Vagina (tissue), 2 donors: ENCODE measurements around the gene AGBL2.

ENCODE experiments used
- CTCF ChIP-seq, 3 experiments: fragments of 450-650 bp in 2 of 3; fragments of 200-600 bp in 1 of 3; sonication (generic) in 1 of 3; IDR thresholded peaks; one replicate each; pipeline ENCODE4 v1.5.1; 2017 to 2019; ENCODE audit warnings: antibody characterized with exemption in 3 of 3, mild to moderate bottlenecking in 2 of 3, moderate library complexity in 2 of 3
- POLR2A ChIP-seq, 2 donors: fragments of 450-650 bp; IDR thresholded peaks; one replicate each; pipeline ENCODE4 v1.6.1; 2017; ENCODE audit warnings: antibody characterized with exemption in 2 of 2, mild to moderate bottlenecking in 2 of 2, moderate library complexity in 2 of 2
- POLR2AphosphoS5 ChIP-seq, 2 donors: sonication (generic); formaldehyde crosslinking; IDR thresholded peaks; one replicate each; pipeline ENCODE4 v1.9.0; 2017; ENCODE audit warnings: antibody characterized with exemption in 2 of 2, mild to moderate bottlenecking in 2 of 2, low read depth in 1 of 2; ENCODE audit not compliant: insufficient read depth in 1 of 2

- TF ChIP-seq CTCF (IDR thresholded peaks at IDR 0.05) (no peak), POLR2A (IDR thresholded peaks at IDR 0.05) (no peak), POLR2AphosphoS5 (IDR thresholded peaks at IDR 0.05; ENCODE audit: insufficient read depth in 1 of 2, low read depth in 1 of 2) (no peak)
Measured at GRCh38 chr11:47686151-47686550, 29.0 kb downstream of the AGBL2 start.
